Kidney epithelial cell (primary cell): Measurements from ENCODE around the gene UQCRC2. TPM values are rescaled to one million over a fixed set of nuclear protein-coding genes. Genes with fewer than 3 reads are reported as not detected.
A peak's percentile ranks its signal among the peaks of the same experiment; 100 is the strongest.

Experiments used
- DNase-seq: peaks from one replicate; pipeline ENCODE4 v3.0.0-alpha.2; 2010; ENCODE audit warnings: low read depth
- H3K27me3 ChIP-seq: 2 replicates; pipeline ENCODE4 v1.6.0; 2011; ENCODE audit warnings: low read length; ENCODE audit not compliant: control insufficient read depth, insufficient read depth
- H3K36me3 ChIP-seq: 2 replicates; pipeline ENCODE4 v1.5.1; 2011; ENCODE audit warnings: low read length; ENCODE audit not compliant: control insufficient read depth, insufficient read depth
- H3K4me3 ChIP-seq: 2 replicates; pipeline ENCODE4 v1.5.1; 2011; ENCODE audit warnings: low read depth, mild to moderate bottlenecking, control low read depth, low read length
- total RNA-seq: library from RNA; depleted of rRNA; stranded (reverse); fragments of >200 nt; gene quantifications from 2 replicates; pipeline ENCODE4 v1.2.3, GENCODE V29; 2015
- TF ChIP-seq, protein P1 (sequence below): IDR thresholded peaks from 2 replicates; pipeline ENCODE4 v1.5.1; 2011; ENCODE audit warnings: mild to moderate bottlenecking, moderate library complexity, low read length, control low read depth, inconsistent platforms; ENCODE audit not compliant: insufficient read depth, poor library complexity, severe bottlenecking

The UQCRC2 gene
- total RNA-seq, 1 donor from 2014 or later, result 102 TPM

- DNase-seq, result no peak
- TF ChIP-seq, protein P1, sequence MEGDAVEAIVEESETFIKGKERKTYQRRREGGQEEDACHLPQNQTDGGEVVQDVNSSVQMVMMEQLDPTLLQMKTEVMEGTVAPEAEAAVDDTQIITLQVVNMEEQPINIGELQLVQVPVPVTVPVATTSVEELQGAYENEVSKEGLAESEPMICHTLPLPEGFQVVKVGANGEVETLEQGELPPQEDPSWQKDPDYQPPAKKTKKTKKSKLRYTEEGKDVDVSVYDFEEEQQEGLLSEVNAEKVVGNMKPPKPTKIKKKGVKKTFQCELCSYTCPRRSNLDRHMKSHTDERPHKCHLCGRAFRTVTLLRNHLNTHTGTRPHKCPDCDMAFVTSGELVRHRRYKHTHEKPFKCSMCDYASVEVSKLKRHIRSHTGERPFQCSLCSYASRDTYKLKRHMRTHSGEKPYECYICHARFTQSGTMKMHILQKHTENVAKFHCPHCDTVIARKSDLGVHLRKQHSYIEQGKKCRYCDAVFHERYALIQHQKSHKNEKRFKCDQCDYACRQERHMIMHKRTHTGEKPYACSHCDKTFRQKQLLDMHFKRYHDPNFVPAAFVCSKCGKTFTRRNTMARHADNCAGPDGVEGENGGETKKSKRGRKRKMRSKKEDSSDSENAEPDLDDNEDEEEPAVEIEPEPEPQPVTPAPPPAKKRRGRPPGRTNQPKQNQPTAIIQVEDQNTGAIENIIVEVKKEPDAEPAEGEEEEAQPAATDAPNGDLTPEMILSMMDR, result no peak
These were observed 6.1 kb upstream of the UQCRC2 start for GRCh38 chr16:21946889-21947635.

DNA sequence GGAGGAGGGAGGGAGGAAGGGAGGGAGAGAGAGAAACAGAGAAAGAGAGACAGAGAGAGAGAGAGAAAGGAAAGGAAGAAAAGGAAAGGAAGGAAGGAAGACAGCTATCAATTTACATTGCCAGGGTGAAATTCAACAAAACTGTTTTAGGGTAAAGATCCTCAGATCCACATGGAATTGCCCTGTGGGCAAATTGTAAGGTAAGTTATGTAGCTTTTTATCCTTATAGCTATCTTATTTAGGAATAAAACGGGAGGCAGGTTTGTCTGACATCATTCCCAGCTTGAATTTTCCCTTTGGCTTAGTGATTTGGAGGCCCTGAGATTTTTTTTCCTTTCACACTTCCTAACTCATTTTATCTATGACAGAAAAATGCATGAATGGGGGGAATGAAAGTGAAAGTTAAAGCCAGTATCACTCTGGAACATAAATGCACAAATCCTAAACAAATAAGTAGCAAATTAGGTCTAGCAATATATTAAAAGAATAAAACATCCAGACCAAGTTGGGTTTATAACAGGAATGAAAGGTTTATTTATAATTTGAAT is 3.4 kb upstream of the UQCRC2 start:
- TF ChIP-seq, protein P1, result no peak
- H3K4me3 ChIP-seq, result no peak overlapping the region
- H3K27me3 ChIP-seq, result no peaks in the 10 kb centered on the region
- no peak for DNase-seq
- H3K36me3 ChIP-seq, result no peaks in the 10 kb centered on the region

More at GRCh38 chr16:21946889-21947635, 6.1 kb upstream of the UQCRC2 start:
- H3K4me3 ChIP-seq, result no peak overlapping the region
- H3K27me3 ChIP-seq, result no peaks in the 10 kb centered on the region
- H3K36me3 ChIP-seq, result no peaks in the 10 kb centered on the region

GRCh38 chr16:21950782-21951521 is 2.2 kb upstream of the UQCRC2 start:
- Histone ChIP-seq H3K27me3 (no peaks in the 10 kb centered on the region), H3K36me3 (no peaks in the 10 kb centered on the region), H3K4me3 (no peak overlapping the region)
- DNase-seq, result no peak
- TF ChIP-seq, protein P1, result peak; percentile 37

- Histone ChIP-seq H3K36me3 (no peaks in the 10 kb centered on the region), H3K27me3 (no peaks in the 10 kb centered on the region), H3K4me3 (peak overlapping the region; percentile 97)
- TF ChIP-seq, protein P1, result no peak
- peak; percentile 26 for DNase-seq
These were observed 945 bp upstream of the UQCRC2 start for GRCh38 chr16:21952040-21952792.

GRCh38 chr16:21953541-21953902 is 361 bp downstream of the UQCRC2 start:
- Histone ChIP-seq H3K4me3 (peak overlapping the region; percentile 97), H3K27me3 (no peaks in the 10 kb centered on the region), H3K36me3 (peaks cover 2% of the 10 kb centered on the region)
- no peak for DNase-seq
- TF ChIP-seq, protein P1, result no peak
